Measurements from ENCODE around the gene ITK.
A peak's percentile ranks its signal among the peaks of the same experiment; 100 is the strongest.

The ITK gene

DNA sequence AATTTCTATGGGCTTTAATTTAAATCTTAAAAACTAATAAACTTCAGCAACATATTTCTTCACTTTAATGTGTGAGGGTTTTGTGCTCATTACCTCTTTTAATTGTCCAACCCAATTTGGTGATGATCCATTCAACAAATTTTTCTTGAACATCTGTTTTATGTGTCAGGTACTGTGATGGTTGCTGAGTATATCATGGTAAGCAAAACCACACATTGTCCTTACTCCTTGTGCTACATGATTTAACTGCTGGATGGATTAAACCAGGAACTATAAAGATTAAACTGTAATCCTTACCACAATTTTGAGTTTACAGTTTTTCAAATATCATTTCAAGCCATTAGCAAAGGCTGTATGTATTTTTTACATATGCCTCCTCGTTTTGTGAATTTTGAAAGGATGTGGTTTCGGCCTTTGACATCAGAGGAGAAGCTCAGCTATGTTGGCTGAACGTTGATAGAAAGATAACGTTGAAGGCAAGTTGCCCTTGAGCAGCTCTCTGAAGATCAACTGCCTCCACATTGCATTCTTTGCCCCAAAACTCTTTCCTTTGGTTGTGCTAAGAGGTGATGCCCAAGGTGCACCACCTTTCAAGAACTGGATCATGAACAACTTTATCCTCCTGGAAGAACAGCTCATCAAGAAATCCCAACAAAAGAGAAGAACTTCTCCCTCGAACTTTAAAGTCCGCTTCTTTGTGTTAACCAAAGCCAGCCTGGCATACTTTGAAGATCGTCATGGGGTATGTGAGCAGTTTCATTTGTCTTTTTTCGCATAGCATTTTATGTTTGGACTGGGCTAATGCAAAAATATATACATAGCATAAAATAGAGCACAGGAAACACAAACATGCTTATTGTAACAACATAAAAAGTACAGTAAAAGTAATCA lies at the start of gene ITK:
Gene ITK (plus strand): TSS at position 467 of the 891 bp plus-strand sequence. CDS start 138 bp downstream, at position 605.
- DNase-seq = no peak

DNA sequence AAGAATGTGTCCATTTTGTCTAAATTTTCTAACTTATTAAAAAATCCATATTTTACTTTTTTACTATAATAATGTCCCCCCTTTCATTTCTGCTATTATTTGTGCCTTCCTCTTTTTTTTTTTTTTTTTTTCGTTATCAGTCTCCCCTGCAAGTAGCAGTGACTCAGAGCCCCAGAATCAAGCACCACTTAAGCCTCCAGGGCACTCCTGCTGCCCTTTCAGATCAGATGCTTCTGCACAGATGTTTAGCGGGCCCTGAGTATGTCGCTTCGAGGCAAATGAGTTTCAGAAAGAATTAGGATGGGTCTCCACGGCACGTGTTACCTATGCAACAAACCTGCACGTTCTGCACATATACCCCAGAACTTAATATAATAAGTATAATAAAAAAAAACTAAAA lies 49.7 kb upstream of the ITK start:
- DNase-seq = no peak

DNA sequence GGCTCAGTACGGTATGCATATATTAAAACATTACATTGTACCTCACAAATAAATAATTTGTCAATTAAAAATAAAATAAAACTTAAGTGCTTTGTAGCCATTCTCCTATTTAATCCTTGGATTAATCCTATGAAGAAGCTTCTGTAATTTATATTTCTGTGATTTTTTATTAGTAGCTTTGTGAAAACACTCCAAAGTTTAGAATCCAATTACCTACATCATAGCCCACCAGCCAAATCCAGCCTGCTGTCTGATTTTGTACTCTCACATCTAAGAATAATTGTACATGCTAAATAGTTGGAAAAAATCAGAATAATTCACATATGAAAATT lies 48.4 kb upstream of the ITK start:
- DNase-seq = no peak

DNA sequence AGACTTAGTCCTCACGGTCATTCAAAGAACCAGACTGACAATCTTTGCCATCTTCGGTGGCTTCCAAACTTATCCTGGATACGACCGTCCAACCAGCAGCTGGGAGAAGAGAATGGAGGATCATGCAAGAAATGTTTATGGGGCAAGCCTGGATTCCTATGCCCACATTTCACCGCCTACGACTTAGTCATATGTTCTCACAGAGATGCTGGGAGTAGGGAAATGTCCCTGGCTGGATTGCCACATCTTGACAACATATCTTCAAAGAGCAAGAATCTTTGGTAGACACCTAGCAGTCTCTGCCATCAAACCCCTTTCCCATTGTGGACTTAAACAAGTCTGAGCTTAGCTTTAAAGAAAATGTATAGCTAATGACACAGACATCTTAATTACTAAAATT lies 42.9 kb upstream of the ITK start:
- no peak for DNase-seq

DNA sequence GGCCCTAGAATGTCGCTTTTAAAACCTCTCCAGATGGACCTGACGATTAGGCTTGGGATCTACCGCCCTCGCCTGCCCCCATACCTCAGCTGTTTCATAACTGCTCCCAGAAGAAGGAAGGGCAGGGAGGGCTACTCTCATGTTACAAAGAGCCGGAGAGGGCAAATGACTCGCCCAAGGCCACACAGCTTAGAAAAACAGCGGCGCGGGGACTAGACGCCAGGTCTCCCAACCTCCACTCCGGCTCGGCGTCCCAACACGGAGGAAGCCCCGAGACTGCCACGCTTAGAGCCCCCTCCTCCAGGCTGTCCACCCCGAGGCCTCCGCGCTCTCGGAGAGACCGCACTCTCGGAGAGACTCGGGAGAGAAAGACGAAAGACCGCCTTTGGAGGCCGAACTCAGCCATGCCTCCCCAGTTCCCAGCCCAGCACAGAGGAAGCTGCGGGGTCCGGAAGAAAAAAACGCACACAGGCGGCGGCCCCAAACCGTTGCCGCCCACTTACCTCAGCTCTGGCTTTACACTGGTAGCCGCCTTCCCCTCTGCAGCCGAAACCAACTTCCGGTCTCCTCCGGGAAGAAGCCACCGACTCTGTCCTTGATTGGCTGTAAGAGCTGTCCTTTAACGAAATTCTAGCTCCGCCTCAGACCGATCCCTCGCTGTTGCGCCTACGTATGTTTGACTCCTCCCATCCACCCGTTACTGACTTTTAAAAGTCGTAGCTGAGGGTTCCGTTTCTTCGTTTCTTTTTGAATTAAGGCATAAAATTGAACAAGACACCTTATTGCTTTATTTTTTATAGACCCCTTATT lies 38.1 kb upstream of the ITK start, which contains the start of gene MED7:
Gene MED7 (minus strand): TSS at position 549 of the 810 bp plus-strand sequence. CDS start 3,434 bp downstream, outside the sequence.
- DNase-seq = peak; percentile 96

DNA sequence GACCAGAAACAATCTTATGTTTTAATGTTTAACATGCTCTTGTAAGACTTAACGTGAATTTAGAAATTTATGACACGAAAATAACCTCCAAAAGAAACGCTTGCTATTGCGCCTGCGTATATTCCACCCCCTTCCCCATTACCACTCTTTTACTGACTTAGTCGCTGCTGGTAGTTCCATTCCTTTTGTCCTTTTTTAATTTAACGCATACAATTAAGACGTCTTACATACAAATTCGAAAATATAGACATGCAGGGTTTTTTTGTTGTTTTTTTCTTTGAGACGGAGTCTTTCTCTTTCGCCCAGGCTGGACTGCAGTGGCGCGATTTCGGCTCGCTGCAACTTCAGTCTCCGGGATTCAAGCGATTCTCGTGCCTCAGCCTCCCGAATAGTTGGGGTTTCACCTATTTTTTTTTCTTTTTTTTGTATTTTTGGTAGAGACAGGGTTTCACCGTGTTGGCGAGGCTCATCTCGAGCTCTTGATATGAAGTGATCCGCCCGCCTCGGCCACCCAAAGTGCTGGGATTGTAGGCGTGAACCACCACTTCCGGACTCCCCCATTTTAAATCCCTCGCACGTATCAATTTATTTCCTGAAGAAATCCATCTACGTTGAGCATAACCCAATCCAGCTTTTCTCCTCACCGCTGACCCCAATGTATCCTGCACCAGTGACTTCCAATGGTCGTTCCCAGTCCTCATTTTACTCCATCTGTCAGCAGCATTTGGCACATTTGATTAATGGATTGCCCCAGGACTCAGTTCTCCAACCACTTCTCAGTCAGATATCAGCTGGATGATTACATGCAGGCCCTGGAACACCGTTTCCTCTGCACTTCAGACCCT lies 37.3 kb upstream of the ITK start:
- no peak for DNase-seq

GRCh38 chr5:157148734-157149615 lies 31.7 kb upstream of the ITK start:
- no peak for DNase-seq

DNA sequence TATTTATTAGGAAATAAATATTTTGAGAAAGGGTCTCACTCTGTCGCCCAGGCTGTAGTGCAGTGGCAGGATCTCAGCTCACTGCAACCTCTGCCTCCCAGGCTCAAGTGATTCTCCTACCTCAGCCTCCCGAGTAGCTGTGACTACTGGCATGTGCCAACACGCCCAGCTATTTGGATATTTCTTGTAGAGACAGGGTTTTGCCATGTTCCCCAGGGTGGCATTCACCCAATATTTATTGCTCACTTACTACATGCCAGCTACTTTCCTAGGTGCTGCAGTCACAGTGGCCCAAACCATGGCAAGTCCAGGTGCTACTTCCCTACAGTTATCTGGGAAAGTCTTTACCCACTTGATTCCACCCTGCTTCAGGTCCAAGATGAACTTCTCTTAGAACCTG lies 29.6 kb upstream of the ITK start:
- DNase-seq = no peak

DNA sequence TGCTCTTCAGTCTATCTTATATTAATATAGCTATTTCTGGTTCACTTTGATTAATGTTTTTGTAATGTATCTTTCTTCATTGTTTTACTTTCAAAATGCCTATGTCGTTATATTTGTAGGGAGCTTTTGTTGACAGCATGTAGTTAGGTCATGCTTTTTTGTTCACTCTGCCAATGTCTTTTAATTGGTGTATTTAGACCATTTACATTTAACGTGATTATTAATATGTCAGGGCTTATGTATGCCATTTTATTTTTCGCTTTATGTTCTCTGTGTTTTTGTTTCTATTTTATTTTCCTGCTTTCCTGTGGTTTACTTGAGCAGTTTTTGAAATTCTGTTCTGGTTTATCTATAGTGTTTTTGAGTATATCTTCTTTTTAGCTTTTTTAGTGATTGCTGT lies 25.3 kb upstream of the ITK start:
- no peak for DNase-seq

DNA sequence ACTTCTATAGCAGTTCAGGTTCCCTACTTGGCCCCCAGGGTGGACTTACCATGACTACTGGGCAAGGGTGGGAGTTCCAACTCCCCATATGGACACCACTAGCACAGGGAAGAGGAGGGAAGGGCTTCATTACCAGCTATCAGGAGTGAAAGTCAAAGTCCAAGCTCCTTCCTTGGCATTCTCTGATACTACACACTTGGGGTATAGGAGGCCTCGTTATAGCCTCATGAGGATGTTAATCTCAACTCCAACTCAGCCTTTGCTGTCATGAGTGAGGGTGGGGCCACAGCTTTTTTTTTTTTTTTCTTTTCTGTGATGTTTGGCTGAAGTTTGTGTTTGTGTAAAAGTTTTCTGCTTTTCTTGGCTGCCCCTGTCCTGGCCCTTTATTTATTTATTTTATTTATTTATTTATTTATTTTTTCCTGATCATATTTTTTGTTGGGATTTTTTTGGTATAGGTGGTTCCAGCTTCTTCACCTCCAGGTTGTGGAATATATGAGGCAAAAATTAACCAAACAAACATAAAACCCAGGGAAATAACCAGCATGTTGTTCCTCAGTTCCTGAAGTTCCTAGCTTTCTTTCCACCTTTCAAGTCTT lies 23.2 kb upstream of the ITK start:
- no peak for DNase-seq

GRCh38 chr5:157159209-157159751 lies 21.4 kb upstream of the ITK start:
- no peak for DNase-seq

GRCh38 chr5:157160001-157160400 lies 20.6 kb upstream of the ITK start:
- DNase-seq = no peak

- no peak for DNase-seq
These were observed 18.6 kb upstream of the ITK start for GRCh38 chr5:157161996-157162395.

DNA sequence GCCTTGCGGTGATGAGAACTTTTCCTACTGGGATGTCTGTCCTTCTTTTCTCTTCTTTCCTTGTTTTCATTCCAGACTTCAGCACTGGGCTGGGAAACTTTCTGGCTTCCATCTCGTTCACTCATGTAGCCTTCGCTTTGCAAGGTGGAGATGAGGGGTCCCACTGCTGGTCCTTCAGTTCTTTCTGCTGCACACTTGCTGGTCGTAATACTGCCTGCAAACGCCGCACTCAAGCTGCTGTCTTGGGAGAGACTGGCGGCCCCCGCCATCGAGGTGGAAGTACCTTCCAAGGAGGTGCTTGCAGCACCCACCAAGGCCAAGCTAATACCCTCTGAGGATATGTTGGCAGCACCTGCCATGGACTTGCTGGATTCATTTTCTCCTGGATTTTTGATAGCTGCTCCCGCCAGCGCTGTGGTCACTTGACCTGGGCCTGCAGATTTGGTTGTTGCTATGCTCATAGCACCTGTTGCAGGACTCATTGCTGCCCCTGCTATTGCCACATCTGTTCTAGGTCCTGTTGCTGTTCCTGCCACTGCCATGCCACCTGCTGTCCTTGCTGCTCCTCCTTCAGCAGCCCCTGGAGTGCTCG lies 17.6 kb upstream of the ITK start:
- no peak for DNase-seq

DNA sequence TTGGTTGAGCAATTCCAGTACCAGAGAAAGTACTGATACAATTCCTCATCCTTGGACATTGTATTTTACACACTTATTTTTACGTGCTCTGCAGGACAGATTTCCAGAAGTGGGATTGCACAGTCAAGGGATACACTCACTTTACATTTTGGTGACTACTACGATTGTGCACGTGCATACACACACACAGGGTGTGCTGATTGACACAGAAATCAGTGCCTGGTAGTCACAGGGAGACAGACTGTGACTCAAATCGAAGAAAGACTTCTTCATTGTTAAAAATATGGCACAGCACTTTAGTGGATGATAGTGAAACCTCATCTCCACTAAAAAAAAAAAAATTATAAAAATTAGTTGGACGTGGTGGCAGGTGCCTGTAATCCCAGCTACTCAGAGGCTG lies 16.1 kb upstream of the ITK start:
- DNase-seq = no peak

DNA sequence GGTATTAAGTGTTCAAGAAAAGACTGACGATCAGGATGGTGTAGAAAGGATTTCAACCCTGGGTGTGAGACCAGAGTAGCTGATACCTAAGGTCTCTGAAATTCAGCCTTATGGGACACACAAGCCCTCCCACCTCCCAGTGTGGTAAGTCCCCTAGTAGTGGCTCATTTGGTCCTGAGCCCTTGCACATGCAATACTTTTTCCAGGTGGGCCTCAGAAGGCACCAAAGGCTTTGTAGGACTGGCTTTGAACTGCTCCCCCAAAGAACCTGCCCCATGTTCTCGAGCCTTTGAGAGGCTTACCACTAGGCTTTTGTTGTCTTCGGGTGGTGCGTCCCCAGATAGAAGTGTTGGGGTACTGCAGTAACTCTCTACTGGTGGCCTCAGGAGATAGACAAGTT lies 15.4 kb upstream of the ITK start:
- DNase-seq = no peak

GRCh38 chr5:157165668-157166067 lies 15.0 kb upstream of the ITK start:
- no peak for DNase-seq

DNA sequence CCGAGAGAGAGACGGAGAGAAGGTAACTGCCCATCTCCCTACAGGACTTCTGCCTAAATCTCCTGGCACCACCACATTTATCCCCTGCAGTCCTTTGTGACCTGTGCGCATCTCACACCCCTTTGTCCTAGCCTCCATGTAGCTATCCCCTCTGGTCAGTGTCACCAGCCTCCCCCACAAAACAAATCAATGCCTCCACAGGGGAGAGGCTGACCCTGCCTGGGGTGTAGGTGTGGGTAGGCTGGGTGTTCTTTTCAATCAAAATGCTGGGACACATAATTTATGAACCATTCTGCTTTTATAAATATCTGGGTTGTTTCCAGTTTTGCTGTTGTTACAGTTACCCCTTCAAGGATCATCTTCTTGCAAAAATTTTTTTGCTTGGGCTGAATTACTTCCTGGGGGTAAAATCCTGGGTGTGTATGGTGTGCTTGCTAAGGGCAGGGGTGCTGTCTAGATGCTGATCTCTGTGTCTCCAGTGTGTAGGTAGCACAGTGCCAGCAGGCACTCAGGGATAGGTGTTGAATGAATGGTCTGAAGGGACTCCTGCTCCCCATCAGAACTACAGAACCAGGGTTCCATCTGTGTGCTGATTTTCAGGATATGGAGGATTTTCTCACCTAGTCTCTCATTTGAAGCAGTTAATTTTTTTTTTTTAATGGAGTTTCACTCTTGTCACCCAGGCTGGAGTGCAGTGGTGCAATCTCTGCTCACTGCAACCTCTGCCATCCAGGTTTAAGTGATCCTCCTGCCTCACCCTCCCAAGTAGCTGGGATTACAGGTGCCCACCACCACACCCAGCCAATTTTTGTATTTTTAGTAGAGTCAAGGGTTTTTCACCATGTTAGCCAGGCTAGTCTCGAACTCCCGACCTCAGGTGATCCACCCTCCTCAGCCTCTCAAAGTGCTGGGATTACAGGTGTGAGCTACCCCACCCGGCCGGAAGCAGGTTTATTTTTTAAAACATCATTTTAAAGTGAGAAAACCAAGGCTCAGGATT lies 14.1 kb upstream of the ITK start, which contains the start of gene GARIN3:
Gene GARIN3 (minus strand): TSS at position 51 of the 1,000 bp plus-strand sequence. CDS start 96 bp downstream, outside the sequence.
- no peak for DNase-seq

GRCh38 chr5:157167214-157167621 lies 13.4 kb upstream of the ITK start:
- DNase-seq = no peak
